SK-N-SH (cell line): Measurements from ENCODE around the gene KCNAB3. TPM values are rescaled to one million over a fixed set of nuclear protein-coding genes. Genes with fewer than 3 reads are reported as not detected.

ENCODE experiments used
- CTCF ChIA-PET: fragments of 300-600, 350-600 bp; formaldehyde crosslinking; extraction: SDS; loops from one replicate; lab custom pipeline; 2021; lab: Yijun Ruan, JAX
- POLR2A ChIA-PET: fragments of 350-600 bp; sonication (Branson Sonifier 250); formaldehyde crosslinking; extraction: SDS; loops from one replicate; lab custom pipeline; 2020; ENCODE audit warnings: antibody characterized with exemption, inconsistent platforms; lab: Yijun Ruan, JAX
- DNase-seq: peaks from one replicate; pipeline ENCODE4 v3.0.0; 2012
- H2AFZ ChIP-seq: fragments of 200-600 bp; sonication (generic); 2 replicates; pipeline ENCODE4 v1.8.1; 2016; ENCODE audit warnings: antibody characterized with exemption, mild to moderate bottlenecking, low read depth
- H3F3A ChIP-seq: fragments of 200-600 bp; sonication (generic); replicated peaks from 2 replicates; pipeline ENCODE3; 2016; ENCODE audit warnings: antibody characterized with exemption, mild to moderate bottlenecking; ENCODE audit not compliant: insufficient read depth
- H3K27ac ChIP-seq, 2 experiments: fragments of 200-500 bp in 1 of 2; fragments of 200-600 bp in 1 of 2; sonication (Bioruptor generic) in 1 of 2; sonication (generic), shearing (Covaris generic) in 1 of 2; 2 replicates each; pipeline versions ENCODE4 v1.5.1 to v1.6.1; 2014 to 2016; ENCODE audit warnings: low read depth in 2 of 2, inconsistent platforms in 1 of 2, low read length in 1 of 2, mild to moderate bottlenecking in 1 of 2, mixed read lengths in 1 of 2
- H3K27me3 ChIP-seq: fragments of 200-600 bp; sonication (generic), shearing (Covaris generic); 2 replicates; pipeline ENCODE4 v1.6.1; 2016; ENCODE audit warnings: mixed run types; ENCODE audit not compliant: insufficient read depth
- H3K36me3 ChIP-seq, 2 experiments: fragments of 200-500 bp in 1 of 2; fragments of 200-600 bp in 1 of 2; sonication (Bioruptor generic) in 1 of 2; sonication (generic) in 1 of 2; replicated peaks in 1 of 2; 2 replicates each; pipeline versions ENCODE3 to v1.5.1; 2014 to 2016; ENCODE audit warnings: low read length in 1 of 2, mild to moderate bottlenecking in 1 of 2; ENCODE audit not compliant: insufficient read depth in 2 of 2, control insufficient read depth in 1 of 2
- H3K4me1 ChIP-seq, 2 experiments: fragments of 200-500 bp in 1 of 2; fragments of 200-600 bp in 1 of 2; sonication (Bioruptor generic) in 1 of 2; sonication (generic), shearing (Covaris generic) in 1 of 2; 2 replicates each; pipeline versions ENCODE4 v1.5.1 to v1.6.1; 2014 to 2016; ENCODE audit warnings: low read depth in 1 of 2, low read length in 1 of 2, mixed run types in 1 of 2; ENCODE audit not compliant: insufficient read depth in 2 of 2, control insufficient read depth in 1 of 2
- H3K4me2 ChIP-seq: fragments of 200-600 bp; sonication (generic), shearing (Covaris generic); 2 replicates; pipeline ENCODE4 v1.6.1; 2017; ENCODE audit warnings: mixed run types
- H3K4me3 ChIP-seq, 2 experiments: fragments of 200-500 bp in 1 of 2; fragments of 200-600 bp in 1 of 2; sonication (Bioruptor generic) in 1 of 2; sonication (generic), shearing (Covaris generic) in 1 of 2; 2 replicates each; pipeline versions ENCODE4 v1.5.1 to v1.8.1; 2014 to 2016; ENCODE audit warnings: low read depth in 2 of 2, inconsistent platforms in 1 of 2, low read length in 1 of 2, mild to moderate bottlenecking in 1 of 2, mixed read lengths in 1 of 2, moderate library complexity in 1 of 2
- H3K79me2 ChIP-seq: fragments of 200-600 bp; sonication (generic); 2 replicates; pipeline ENCODE4 v1.8.1; 2017; ENCODE audit warnings: mild to moderate bottlenecking; ENCODE audit not compliant: insufficient read depth
- H3K9ac ChIP-seq: fragments of 200-600 bp; sonication (generic); 2 replicates; pipeline ENCODE4 v1.6.1; 2017; ENCODE audit warnings: mixed run types
- H3K9me2 ChIP-seq: fragments of 200-600 bp; sonication (generic); 2 replicates; pipeline ENCODE4 v1.6.1; 2017; ENCODE audit warnings: mixed run types
- H3K9me3 ChIP-seq: fragments of 200-600 bp; sonication (generic); 2 replicates; pipeline ENCODE4 v1.6.1; 2017; ENCODE audit warnings: mixed run types, mild to moderate bottlenecking, moderate library complexity
- H4K20me1 ChIP-seq: fragments of 200-600 bp; sonication (generic); 2 replicates; pipeline ENCODE4 v1.6.1; 2017; ENCODE audit warnings: mild to moderate bottlenecking, mixed run types; ENCODE audit not compliant: insufficient read depth
- CHD2 ChIP-seq: fragments of 150-350 bp; IDR thresholded peaks from 2 replicates; pipeline ENCODE4 v1.6.1; 2018; ENCODE audit warnings: low read length; ENCODE audit not compliant: partially characterized antibody
- ELF1 ChIP-seq: IDR thresholded peaks from 2 replicates; pipeline ENCODE4 v1.4.0; 2012
- EP300 ChIP-seq, 2 experiments: IDR thresholded peaks; 2 replicates each; pipeline versions ENCODE4 v1.4.0 to v1.6.1; 2012; ENCODE audit warnings: borderline replicate concordance in 1 of 2, low read depth in 1 of 2, low read length in 1 of 2
- EZH2phosphoT487 ChIP-seq: fragments of 200-600 bp; sonication (generic); IDR thresholded peaks from 2 replicates; pipeline ENCODE4 v1.6.1; 2017; ENCODE audit warnings: low read depth, mixed run types, mild to moderate bottlenecking, antibody characterized with exemption, moderate library complexity, borderline replicate concordance
- FOSL2 ChIP-seq: IDR thresholded peaks from 2 replicates; pipeline ENCODE4 v1.4.0; 2012; ENCODE audit warnings: low read depth, mild to moderate bottlenecking, moderate library complexity, borderline replicate concordance
- FOXJ3 ChIP-seq: sonication (generic); formaldehyde crosslinking; IDR thresholded peaks from 2 replicates; pipeline ENCODE4 v1.5.1; 2020; ENCODE audit warnings: mild to moderate bottlenecking, missing genetic modification reagents
- FOXM1 ChIP-seq: IDR thresholded peaks from 2 replicates; pipeline ENCODE4 v1.4.0; 2012; ENCODE audit warnings: low read depth, mild to moderate bottlenecking
- GATA2 ChIP-seq: sonication (generic); formaldehyde crosslinking; IDR thresholded peaks from 2 replicates; pipeline ENCODE4 v1.5.0; 2020; ENCODE audit warnings: mild to moderate bottlenecking, missing genetic modification reagents
- JUND ChIP-seq: IDR thresholded peaks from 2 replicates; pipeline ENCODE4 v1.4.0; 2012
- MXI1 ChIP-seq: IDR thresholded peaks from 2 replicates; pipeline ENCODE4 v1.6.1; 2012; ENCODE audit warnings: mild to moderate bottlenecking, low read depth, low read length, improper control_type of control experiment
- NFIC ChIP-seq: IDR thresholded peaks from 2 replicates; pipeline ENCODE4 v1.4.0; 2012; ENCODE audit warnings: borderline replicate concordance
- NRF1 ChIP-seq: IDR thresholded peaks from 2 replicates; pipeline ENCODE4 v1.6.1; 2012; ENCODE audit warnings: low read depth, mild to moderate bottlenecking, low read length
- RAD21 ChIP-seq: IDR thresholded peaks from 2 replicates; pipeline ENCODE4 v1.6.1; 2012; ENCODE audit warnings: mild to moderate bottlenecking, low read length
- REST ChIP-seq: IDR thresholded peaks from 2 replicates; pipeline ENCODE4 v1.6.1; 2012; ENCODE audit warnings: mild to moderate bottlenecking, low read depth, low read length, moderate library complexity
- TAF1 ChIP-seq: IDR thresholded peaks from 2 replicates; pipeline ENCODE4 v1.6.1; 2012; ENCODE audit warnings: low read depth, mild to moderate bottlenecking, low read length, moderate library complexity, borderline replicate concordance
- TEAD4 ChIP-seq: IDR thresholded peaks from 2 replicates; pipeline ENCODE4 v1.4.0; 2012; ENCODE audit warnings: mild to moderate bottlenecking, borderline replicate concordance; ENCODE audit not compliant: insufficient read depth
- USF1 ChIP-seq: IDR thresholded peaks from 2 replicates; pipeline ENCODE4 v1.4.0; 2012; ENCODE audit warnings: low read depth, borderline replicate concordance
- WGBS: methylation state at CpG from one replicate; pipeline ENCODE4 v1.1.6; 2017; ENCODE audit warnings: low lambda C conversion rate; 5-methylcytosine and 5-hydroxymethylcytosine counted together
- polyA plus RNA-seq, 3 experiments: library from polyadenylated mRNA; depleted of rRNA; stranded (reverse); fragments of >200 nt; gene quantifications; 2 replicates each; pipeline ENCODE4 v1.2.3, GENCODE V29; 2012
- TF ChIP-seq, protein P1 (sequence below): IDR thresholded peaks from 2 replicates; pipeline ENCODE4 v1.4.0; 2012; ENCODE audit warnings: low read depth

KCNAB3 gene
- polyA plus RNA-seq, 1 of the 3 experiments (the other 2 are of a cell fraction), result 4.4 TPM

- Histone ChIP-seq H3K9ac (no peak overlapping the region), H3K4me1 (peaks cover 15 to 18% of the 10 kb centered on the region in 2 experiments), H4K20me1 (peaks cover 3% of the 10 kb centered on the region; the same call in 1 of the 2 replicates), H3K9me2 (no peaks in the 10 kb centered on the region), H3K27ac (no peak overlapping the region), H3K36me3 (peaks cover 55 to 72% of the 10 kb centered on the region in 2 experiments), H3K4me3 (no peak overlapping the region), H2AFZ (no peak overlapping the region), H3F3A (peaks cover 5% of the 10 kb centered on the region), H3K27me3 (no peaks in the 10 kb centered on the region), H3K4me2 (no peak overlapping the region), H3K9me3 (no peaks in the 10 kb centered on the region), H3K79me2 (peaks cover 22% of the 10 kb centered on the region)
- POLR2A ChIA-PET, result no interaction called here
- WGBS, result 97% methylated on average over 12 of the region's 15 CpGs
- CTCF ChIA-PET, result interaction anchor here (1.0 to 3.5 kb wide), 2 partner anchors 28 to 31 kb away, joined by 3 to 13 read pairs; no protein-coding TSS in a partner anchor
- TF ChIP-seq CHD2 (no peak), TAF1 (no peak), FOXJ3 (no peak), NFIC (no peak), GATA2 (CRISPR knock-in tag) (no peak), JUND (no peak), ELF1 (no peak), FOSL2 (no peak), TEAD4 (no peak), REST (no peak)
- TF ChIP-seq, protein P1, sequence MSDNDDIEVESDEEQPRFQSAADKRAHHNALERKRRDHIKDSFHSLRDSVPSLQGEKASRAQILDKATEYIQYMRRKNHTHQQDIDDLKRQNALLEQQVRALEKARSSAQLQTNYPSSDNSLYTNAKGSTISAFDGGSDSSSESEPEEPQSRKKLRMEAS, result no peak
- no peak for DNase-seq
Observed at GRCh38 chr17:7893187-7893880, 36.3 kb downstream of the KCNAB3 start.

- ChIA-PET CTCF (interaction anchor here (0.7 to 4.0 kb wide), 14 partner anchors 8 to 202 kb away, joined by 3 to 18 read pairs (median 4); partner anchors contain the start of genes KDM6B and TP53), POLR2A (interaction anchor here (0.7 to 1.4 kb wide), 5 partner anchors 26 to 203 kb away, joined by 3 to 4 read pairs (median 3); partner anchors contain the start of genes NAA38 and RNF227)
- peak overlapping the region; percentile 65; the same call in 1 of the 2 replicates for H3K9ac ChIP-seq
- H3K4me2 ChIP-seq, result peak overlapping the region; percentile 86
- peaks cover 23 to 37% of the 10 kb centered on the region in 2 experiments for H3K4me1 ChIP-seq
- no peaks in the 10 kb centered on the region for H3K9me3 ChIP-seq
- H4K20me1 ChIP-seq, result peaks cover 3% of the 10 kb centered on the region; the same call in 1 of the 2 replicates
- H3K9me2 ChIP-seq, result no peaks in the 10 kb centered on the region
- peaks cover 17% of the 10 kb centered on the region for H3F3A ChIP-seq
- H3K79me2 ChIP-seq, result peaks cover 44% of the 10 kb centered on the region
- peak overlapping the region; percentile 96 to 100 for H3K27ac ChIP-seq
- DNase-seq, result peak; percentile 94
- no peaks in the 10 kb centered on the region for H3K27me3 ChIP-seq
- peaks cover 29 to 39% of the 10 kb centered on the region in 2 experiments for H3K36me3 ChIP-seq
- no peak overlapping the region for H2AFZ ChIP-seq
- WGBS, result 50% methylated on average over 9 of the region's 11 CpGs
- H3K4me3 ChIP-seq, result peak overlapping the region; percentile 22 to 25
- TF ChIP-seq NRF1 (no peak), ELF1 (no peak), FOXM1 (no peak), USF1 (no peak), EP300 (IDR thresholded peaks at IDR 0.05; ENCODE audit: borderline replicate concordance in 1 of 2, low read depth in 1 of 2, low read length in 1 of 2) (peak; percentile 37 to 91; a peak in 2 of 4 replicates), EZH2phosphoT487 (no peak), TEAD4 (no peak), GATA2 (CRISPR knock-in tag) (no peak), RAD21 (peak; percentile 40), MXI1 (peak; percentile 81)
Observed at GRCh38 chr17:7889166-7889955, 40.3 kb downstream of the KCNAB3 start.
